Measurements from ENCODE around the gene THRB.
A peak's percentile ranks its signal among the peaks of the same experiment; 100 is the strongest.

THRB gene

DNA sequence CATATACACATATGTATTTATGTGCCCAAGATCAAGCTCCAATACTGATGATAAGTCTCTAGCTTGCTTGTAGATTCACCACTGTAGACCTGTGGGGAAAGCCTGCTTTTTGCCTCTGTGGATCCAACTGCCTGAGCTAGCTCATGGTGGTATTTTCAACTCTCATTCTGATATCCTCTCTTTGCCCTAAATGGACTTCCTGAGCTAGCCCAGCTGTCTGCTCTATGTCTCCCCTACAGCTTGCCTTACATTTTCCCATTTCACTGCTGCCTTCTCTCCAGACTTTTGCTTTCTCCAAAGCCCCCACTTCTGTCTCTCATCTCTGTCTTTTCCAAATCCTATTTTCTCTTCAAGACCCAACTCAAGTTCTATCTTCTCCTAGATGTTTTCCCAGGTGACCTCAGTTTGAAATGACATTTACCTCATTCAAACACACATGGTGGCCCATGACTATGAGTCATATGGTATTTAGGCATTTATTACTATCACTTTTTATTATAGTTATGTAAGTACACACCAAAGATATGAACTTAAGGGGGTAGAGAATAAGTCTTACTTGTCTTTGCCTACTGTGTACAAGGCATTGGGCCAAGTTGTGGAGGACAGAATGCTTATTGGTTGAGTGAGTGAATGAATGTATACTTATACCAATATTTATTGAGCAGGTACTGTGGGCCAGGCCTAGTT lies 357.9 kb downstream of the THRB start:
- Histone ChIP-seq H3K9me3 (ENCODE audit: control insufficient read depth, insufficient read depth, low read depth, low read length) (no peaks in the 10 kb centered on the region), H3K4me3 (ENCODE audit: low read depth, low read length) (no peak overlapping the region), H3K27ac (ENCODE audit: extremely low read depth, low read depth, low read length) (no peak overlapping the region), H3K36me3 (ENCODE audit: control insufficient read depth in 2 of 2, insufficient read depth in 1 of 2, low read length in 2 of 2) (no peaks in the 10 kb centered on the region), H3K4me1 (ENCODE audit: control insufficient read depth, insufficient read depth, low read length) (no peaks in the 10 kb centered on the region)
- POLR2A ChIA-PET = no interaction called here
- CTCF ChIA-PET = interaction anchor here (0.6 to 0.7 kb wide), 2 partner anchors 50 to 187 kb away, joined by 3 to 5 read pairs; no protein-coding TSS in a partner anchor
- TF ChIP-seq ZNF138 (tag by site-specific recombination; IDR thresholded peaks at IDR 0.05; ENCODE audit: borderline replicate concordance) (no peak), ZNF530 (tag by site-specific recombination; IDR thresholded peaks at IDR 0.05; ENCODE audit: low read depth) (no peak), GLI2 (tag by site-specific recombination; IDR thresholded peaks at IDR 0.05; ENCODE audit: borderline replicate concordance, low read depth) (no peak), ZNF433 (tag by site-specific recombination; IDR thresholded peaks at IDR 0.05; ENCODE audit: low read depth) (no peak), ZNF335 (tag by site-specific recombination; conservative IDR thresholded peaks at IDR 0.05) (no peak), PRDM1 (tag by site-specific recombination; IDR thresholded peaks at IDR 0.05) (peak; percentile 36; the same call in 1 of the 2 replicates), ZNF366 (tag by site-specific recombination; conservative IDR thresholded peaks at IDR 0.05) (peak; percentile 48; the same call in 1 of the 2 replicates), ZNF133 (tag by site-specific recombination; IDR thresholded peaks at IDR 0.05) (no peak)
- TF ChIP-seq, protein P1, sequence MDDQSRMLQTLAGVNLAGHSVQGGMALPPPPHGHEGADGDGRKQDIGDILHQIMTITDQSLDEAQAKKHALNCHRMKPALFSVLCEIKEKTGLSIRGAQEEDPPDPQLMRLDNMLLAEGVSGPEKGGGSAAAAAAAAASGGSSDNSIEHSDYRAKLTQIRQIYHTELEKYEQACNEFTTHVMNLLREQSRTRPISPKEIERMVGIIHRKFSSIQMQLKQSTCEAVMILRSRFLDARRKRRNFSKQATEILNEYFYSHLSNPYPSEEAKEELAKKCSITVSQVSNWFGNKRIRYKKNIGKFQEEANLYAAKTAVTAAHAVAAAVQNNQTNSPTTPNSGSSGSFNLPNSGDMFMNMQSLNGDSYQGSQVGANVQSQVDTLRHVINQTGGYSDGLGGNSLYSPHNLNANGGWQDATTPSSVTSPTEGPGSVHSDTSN (CRISPR knock-in tag; IDR thresholded peaks at IDR 0.05) = no peak
- TF ChIP-seq, protein P2, sequence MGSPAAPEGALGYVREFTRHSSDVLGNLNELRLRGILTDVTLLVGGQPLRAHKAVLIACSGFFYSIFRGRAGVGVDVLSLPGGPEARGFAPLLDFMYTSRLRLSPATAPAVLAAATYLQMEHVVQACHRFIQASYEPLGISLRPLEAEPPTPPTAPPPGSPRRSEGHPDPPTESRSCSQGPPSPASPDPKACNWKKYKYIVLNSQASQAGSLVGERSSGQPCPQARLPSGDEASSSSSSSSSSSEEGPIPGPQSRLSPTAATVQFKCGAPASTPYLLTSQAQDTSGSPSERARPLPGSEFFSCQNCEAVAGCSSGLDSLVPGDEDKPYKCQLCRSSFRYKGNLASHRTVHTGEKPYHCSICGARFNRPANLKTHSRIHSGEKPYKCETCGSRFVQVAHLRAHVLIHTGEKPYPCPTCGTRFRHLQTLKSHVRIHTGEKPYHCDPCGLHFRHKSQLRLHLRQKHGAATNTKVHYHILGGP (tag by site-specific recombination; IDR thresholded peaks at IDR 0.05) = no peak

DNA sequence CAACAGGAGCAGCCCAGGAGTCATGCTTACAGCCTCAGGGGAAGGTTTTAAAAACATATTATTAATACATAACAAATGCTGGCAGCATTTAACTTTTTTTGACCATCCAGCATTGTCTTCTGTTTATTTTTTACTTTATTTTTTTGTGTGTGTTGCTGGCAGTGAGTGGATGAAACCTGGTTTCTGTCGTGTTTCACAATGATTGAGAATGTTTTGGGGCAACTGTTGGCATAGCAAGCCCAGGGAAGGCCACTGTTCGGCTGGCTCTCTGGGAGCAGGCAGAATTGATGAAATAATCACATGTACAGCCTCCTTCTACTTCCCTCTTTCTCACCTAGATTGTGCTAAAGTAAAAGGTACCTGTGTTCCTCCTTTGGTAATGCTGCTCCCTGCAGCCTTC lies 359.4 kb downstream of the THRB start:
- Histone ChIP-seq H3K36me3 (ENCODE audit: control insufficient read depth in 2 of 2, insufficient read depth in 1 of 2, low read length in 2 of 2) (no peaks in the 10 kb centered on the region), H3K4me3 (ENCODE audit: low read depth, low read length) (no peak overlapping the region), H3K9me3 (ENCODE audit: control insufficient read depth, insufficient read depth, low read depth, low read length) (no peaks in the 10 kb centered on the region), H3K27ac (ENCODE audit: extremely low read depth, low read depth, low read length) (no peak overlapping the region), H3K4me1 (ENCODE audit: control insufficient read depth, insufficient read depth, low read length) (no peaks in the 10 kb centered on the region)
- ChIA-PET CTCF (no interaction called here), POLR2A (no interaction called here)
- TF ChIP-seq ZNF549 (tag by site-specific recombination; IDR thresholded peaks at IDR 0.05) (no peak), ZNF335 (tag by site-specific recombination; conservative IDR thresholded peaks at IDR 0.05) (no peak), SP7 (tag by site-specific recombination; IDR thresholded peaks at IDR 0.05) (no peak), ZNF2 (tag by site-specific recombination; IDR thresholded peaks at IDR 0.05) (no peak), GLI4 (tag by site-specific recombination; IDR thresholded peaks at IDR 0.05) (no peak), ZNF529 (tag by site-specific recombination; IDR thresholded peaks at IDR 0.05; ENCODE audit: insufficient replicate concordance) (no peak), REPIN1 (tag by site-specific recombination; IDR thresholded peaks at IDR 0.05; ENCODE audit: low read depth) (no peak), ZSCAN30 (tag by site-specific recombination; IDR thresholded peaks at IDR 0.05) (no peak), ZFHX2 (tag by site-specific recombination; conservative IDR thresholded peaks at IDR 0.05) (no peak), ZNF555 (tag by site-specific recombination; conservative IDR thresholded peaks at IDR 0.05) (no peak), ZNF747 (tag by site-specific recombination; IDR thresholded peaks at IDR 0.05) (no peak), ZNF354C (tag by site-specific recombination; IDR thresholded peaks at IDR 0.05; ENCODE audit: borderline replicate concordance, low read depth) (no peak), OVOL3 (tag by site-specific recombination; IDR thresholded peaks at IDR 0.05) (no peak)
- TF ChIP-seq, protein P3, sequence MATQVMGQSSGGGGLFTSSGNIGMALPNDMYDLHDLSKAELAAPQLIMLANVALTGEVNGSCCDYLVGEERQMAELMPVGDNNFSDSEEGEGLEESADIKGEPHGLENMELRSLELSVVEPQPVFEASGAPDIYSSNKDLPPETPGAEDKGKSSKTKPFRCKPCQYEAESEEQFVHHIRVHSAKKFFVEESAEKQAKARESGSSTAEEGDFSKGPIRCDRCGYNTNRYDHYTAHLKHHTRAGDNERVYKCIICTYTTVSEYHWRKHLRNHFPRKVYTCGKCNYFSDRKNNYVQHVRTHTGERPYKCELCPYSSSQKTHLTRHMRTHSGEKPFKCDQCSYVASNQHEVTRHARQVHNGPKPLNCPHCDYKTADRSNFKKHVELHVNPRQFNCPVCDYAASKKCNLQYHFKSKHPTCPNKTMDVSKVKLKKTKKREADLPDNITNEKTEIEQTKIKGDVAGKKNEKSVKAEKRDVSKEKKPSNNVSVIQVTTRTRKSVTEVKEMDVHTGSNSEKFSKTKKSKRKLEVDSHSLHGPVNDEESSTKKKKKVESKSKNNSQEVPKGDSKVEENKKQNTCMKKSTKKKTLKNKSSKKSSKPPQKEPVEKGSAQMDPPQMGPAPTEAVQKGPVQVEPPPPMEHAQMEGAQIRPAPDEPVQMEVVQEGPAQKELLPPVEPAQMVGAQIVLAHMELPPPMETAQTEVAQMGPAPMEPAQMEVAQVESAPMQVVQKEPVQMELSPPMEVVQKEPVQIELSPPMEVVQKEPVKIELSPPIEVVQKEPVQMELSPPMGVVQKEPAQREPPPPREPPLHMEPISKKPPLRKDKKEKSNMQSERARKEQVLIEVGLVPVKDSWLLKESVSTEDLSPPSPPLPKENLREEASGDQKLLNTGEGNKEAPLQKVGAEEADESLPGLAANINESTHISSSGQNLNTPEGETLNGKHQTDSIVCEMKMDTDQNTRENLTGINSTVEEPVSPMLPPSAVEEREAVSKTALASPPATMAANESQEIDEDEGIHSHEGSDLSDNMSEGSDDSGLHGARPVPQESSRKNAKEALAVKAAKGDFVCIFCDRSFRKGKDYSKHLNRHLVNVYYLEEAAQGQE (tag by site-specific recombination; IDR thresholded peaks at IDR 0.05) = no peak
- TF ChIP-seq, protein P4, sequence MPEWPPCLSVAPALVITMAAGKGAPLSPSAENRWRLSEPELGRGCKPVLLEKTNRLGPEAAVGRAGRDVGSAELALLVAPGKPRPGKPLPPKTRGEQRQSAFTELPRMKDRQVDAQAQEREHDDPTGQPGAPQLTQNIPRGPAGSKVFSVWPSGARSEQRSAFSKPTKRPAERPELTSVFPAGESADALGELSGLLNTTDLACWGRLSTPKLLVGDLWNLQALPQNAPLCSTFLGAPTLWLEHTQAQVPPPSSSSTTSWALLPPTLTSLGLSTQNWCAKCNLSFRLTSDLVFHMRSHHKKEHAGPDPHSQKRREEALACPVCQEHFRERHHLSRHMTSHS (tag by site-specific recombination; IDR thresholded peaks at IDR 0.05) = no peak
